NCI-H748 treated with DMSO at 0.1 percent for 48 hours (cell line): ENCODE results near the gene COA8.

Experiments used
- DNase-seq: peaks from one replicate; lab custom pipeline; 2025; lab: John Stamatoyannopoulos, UW

The COA8 gene

DNA sequence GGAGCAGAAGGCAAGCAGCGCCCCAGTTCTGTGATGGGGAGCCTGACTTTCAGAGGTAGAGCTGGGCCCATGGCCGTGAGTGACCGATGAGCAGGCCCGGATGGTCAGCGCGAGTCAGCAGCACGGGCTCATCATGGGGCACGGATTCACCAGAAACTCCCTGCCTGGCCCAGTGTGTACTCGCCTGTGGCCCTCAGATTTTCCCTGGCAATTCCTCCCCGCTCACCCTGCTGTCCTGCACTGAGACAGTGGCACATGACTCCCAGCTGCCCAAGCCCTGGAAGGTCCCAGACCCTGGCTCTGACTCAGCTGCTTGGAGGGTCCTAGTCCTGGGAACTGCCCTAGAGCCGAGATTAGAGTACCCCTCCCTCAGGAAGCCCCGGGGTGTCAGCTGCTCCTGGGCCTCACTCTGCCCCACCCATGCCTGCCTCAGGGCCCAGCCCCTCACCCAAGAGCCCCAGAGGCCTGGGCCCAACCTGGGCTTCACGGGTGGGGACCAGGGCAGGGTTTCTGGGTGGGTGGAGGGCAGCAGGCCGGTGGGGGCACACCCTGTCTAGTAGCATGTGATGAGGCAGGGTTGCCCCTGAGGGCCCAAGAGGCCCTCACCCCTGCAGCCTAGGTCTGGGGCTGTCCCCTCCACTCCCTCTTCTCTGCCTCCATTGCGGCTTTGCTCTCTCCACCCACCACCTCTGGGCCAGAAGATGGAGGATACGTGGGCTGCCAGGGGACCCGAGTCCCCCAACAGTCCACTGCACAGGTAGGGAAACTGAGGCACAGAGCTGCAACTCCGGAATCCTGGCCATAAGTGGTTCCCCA, 25.4 kb upstream of the COA8 start:
- no peak for DNase-seq

GRCh38 chr14:103538291-103539055, 24.3 kb upstream of the COA8 start:
- DNase-seq, result no peak

DNA sequence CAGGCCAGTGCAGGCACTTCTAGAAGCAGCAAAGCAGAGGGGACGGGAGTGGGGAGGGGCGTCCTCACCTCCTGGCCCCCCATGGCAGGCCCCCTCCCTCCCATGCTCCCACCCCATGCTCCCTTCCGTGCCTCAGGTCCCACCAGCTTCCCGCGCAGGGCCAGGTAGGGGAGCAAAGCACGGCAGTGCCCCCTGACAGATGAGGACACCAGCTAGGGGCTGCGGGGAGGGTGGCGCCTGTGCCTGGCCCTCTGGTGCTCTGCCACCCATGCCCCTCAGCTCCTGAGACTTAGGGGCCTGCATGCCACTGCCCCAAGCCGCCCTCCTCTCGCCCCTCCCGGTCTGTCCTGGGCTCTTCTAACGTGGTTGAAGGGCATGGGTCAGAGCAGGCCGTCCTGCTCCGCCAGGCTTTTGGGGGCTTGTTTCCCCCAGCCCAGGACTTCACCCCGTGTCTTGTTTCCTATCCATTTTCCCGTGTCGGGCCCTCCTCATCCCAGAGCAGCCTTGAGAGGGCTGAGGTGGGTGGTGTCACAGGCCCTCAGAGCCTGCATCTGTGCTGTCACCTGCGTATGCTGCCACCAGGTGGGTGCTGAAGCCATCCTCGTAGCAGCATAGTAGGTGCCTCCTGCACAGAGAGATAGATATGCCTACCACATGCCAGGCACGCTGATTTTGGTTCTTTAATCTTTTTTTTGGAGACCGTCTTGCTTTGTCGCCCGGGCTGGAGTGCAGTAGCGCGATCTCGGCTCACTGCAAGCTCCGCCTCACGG, 23.5 kb upstream of the COA8 start:
- DNase-seq, result no peak

DNA sequence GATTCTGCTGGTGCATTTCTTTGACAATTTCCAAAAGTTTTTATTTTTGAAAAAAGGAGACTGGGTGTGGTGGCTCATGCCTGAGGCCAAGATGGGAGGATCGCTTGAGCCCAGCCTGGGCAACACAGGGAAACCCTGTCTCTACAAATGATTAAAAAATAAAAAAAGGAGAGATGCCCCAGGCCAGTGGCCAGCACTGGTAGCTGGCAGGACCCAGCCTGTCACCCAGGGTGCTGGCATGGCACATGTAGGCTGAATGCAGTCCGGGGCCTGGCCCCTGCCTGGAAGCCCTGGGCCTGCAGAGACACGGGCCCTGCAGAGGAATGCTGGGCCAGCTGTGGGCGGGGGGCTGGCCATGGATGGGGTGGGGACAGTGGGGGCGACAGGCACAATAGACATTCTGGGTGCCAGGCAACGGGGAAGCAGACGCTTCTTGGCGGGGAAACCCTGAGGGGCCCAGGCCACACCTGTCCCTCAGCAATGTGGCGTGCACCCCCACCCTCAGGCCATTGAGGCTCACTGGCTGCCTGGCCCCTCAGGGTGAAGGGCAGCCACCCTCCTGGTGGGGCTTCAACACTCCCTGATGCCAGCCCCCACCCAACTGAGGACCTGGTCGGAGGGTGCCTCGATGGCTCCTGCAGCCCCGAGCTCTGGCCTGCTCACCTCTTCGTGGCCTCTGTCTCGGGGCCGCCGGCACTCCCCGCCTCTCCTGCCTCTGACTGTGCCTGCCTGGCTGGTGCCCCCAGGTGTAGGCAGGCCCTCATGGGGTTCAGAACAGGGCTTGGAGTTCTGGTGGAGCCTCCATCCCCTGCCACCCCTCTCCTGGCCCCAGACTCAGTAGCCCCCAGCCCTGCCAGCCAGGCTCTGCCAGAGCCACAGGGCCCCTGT, 21.7 kb upstream of the COA8 start:
- no peak for DNase-seq

DNA sequence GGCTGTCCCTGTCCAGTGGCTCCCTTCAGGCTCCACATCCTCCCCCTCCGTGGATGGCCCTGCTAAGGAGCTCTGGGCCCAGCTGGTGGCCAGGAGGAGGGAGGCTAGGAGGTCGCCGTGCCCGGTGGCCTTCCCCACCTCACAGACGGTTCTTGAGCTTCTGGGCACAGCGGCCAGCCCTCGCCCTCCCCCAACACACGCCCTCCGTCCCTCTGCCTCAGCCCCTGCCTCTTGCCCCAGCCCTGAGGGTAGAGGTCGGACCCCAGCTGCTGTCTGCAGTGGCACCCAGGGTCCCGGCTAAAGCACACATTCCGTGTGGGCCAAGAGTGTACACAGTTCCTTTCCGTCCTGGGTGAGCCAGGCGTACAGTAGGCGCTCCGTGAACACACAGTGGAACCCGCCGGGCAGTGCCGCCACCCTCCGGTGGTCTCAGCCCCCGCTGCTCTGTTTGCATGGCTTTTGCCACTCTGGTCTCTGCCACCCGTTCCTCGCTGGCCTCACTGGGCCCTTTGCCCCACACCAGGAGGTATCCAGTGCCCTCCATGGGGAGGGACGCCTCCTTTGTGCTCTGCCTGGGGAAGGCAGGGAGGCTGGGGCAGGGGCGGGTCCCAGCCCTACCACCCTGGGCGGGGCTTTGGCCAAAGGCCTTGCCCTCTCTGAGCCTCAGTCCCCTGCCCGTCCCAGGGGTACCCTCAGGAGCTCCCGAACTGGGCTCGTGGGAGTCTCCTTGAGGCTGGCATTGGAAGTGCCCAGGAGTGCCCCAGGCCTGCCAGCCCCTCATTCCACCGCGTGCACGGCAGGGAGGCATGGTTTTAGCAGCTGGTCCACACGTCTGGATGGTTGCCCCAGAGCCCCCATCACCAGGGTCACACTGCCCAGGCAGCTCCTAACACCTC, 20.8 kb upstream of the COA8 start:
- DNase-seq, result no peak

- no peak for DNase-seq
Measured at GRCh38 chr14:103542605-103543088, 20.1 kb upstream of the COA8 start.

DNA sequence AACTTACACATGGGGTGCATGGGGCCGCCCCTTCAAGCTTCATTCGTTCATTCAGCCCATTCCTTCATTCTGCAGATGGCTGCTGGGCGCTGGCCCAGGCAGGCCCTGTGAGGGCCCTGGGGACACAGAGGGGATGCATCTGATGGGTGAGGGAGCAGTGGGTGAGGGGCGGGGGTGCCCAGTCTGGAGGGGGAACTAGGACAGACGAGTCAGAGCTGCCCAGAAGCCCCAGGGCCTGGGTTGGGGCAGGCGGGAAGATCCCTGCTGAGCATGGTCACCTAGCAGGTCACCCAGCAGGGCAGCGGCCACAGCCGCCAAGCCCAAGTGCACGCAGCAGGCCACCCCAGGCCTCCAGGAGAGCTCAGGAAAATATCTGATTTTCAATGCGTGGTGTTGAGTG, 19.6 kb upstream of the COA8 start:
- DNase-seq, result no peak

DNA sequence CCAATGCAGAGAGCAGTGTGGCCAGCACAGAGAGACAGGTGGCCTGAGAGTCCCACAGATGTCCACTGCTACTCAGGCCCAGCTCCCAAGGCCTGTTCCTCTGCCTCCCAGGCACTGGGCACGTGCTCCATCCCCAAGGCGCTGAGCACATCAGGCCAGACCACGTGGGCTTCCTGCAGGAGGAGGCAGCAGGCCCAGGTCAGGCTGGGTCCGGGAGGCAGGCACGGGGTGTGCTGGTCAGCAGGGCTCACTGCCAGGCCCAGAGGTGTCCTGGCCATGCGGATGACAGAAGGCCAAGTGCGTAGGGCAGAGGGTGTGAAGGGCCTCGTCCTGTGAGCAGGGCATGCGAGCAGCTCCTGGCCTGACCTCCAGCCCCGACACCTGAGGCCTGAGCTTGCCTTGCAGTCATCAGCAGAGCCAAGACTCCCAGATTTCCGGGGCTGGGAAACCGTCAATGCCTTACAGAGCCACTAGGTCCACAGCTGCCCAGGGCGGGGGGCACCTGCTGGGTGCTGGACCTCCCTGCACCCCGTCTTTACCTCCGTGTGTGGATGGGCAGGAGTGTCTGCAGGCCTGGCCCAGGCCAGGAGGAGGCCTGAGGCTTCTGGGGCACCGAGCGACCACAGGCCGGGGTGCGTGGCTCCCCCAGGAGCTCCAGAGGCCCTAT, 18.9 kb upstream of the COA8 start:
- DNase-seq, result no peak

- DNase-seq, result no peak
Measured at GRCh38 chr14:103544388-103545218, 18.2 kb upstream of the COA8 start.

DNA sequence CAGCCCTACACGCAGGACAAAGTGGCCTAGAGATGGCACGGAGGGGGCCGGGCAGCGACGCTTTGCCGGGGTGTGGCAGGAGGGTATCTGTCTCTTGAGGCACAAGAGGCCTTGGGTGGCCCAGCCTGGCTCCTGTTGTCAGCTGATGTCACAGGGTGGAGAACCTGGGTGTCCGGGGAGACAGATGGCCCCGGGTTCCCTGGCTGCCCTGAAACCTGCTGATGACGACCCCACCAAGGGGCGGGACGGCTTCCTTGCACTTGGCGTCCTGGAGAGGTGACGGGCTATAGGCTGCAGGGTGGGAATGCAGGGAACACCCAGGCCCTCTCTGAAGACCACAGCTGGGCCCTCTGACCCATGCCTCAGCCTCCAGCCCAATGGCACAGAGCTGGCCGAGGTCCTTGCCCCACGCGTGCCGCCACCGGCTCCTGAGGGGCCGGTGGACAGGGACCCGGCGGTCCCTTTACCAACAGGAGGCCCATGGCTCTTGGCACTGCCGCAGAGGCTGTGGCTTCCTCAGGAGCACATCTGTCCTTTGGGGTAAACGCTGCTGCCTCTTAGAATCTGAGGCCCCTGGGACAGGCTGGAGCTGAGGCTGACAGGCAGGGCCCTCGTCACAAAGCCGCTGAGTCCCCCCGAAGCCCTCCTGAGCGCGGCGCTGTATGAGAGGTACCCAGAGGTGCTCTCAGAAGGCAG, 17.4 kb upstream of the COA8 start:
- no peak for DNase-seq

- DNase-seq, result no peak
Measured at GRCh38 chr14:103545915-103546651, 16.7 kb upstream of the COA8 start.

GRCh38 chr14:103546652-103547454, 15.9 kb upstream of the COA8 start:
- peak; percentile 24 for DNase-seq

- no peak for DNase-seq
Measured at GRCh38 chr14:103547455-103547940, 15.3 kb upstream of the COA8 start.

GRCh38 chr14:103547941-103548462, 14.8 kb upstream of the COA8 start:
- no peak for DNase-seq

DNA sequence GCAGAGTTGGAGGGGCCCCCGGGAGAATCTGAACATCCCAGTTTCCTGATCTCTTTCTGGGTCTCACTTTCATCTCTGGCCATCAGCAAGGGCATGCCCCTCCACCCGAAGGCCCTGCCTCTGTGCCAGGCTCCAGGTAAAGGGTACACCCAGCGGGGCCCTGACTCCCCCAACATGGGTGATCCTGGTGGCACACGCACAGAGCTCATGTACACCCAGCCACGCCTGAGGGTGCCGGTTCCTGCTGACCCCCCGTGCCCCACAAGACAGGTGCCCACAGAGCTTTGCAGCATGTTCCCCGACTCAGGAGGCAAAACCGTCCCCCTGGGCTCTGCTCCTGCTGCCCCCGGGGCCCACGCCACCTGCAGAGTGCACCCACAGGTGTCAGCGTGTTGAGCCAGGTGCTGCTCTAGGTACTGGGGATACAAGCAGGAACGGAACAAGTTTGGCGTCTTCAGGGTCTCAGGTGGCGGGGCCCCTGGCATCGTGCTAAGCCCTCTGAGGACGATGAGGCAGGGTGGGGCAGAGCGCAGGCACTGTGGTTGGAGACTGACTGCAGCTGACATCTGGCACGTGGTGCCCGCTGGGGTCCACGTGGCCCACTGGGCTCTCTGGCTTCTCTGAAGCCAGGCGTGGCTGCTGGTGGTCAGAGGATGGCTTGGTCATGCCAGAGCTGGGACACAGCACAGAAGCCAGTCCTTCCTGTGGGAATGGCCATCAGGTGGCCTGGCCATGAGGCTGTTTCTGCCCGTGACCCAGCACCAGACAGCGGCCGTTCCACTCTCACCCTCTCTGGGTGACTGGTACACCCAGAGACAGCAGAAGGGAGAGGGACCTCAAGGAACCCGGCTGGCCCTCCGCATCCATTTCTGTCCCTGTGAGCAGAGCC, 14.1 kb upstream of the COA8 start:
- no peak for DNase-seq
